ENCODE data around the gene KCTD20.

DNA sequence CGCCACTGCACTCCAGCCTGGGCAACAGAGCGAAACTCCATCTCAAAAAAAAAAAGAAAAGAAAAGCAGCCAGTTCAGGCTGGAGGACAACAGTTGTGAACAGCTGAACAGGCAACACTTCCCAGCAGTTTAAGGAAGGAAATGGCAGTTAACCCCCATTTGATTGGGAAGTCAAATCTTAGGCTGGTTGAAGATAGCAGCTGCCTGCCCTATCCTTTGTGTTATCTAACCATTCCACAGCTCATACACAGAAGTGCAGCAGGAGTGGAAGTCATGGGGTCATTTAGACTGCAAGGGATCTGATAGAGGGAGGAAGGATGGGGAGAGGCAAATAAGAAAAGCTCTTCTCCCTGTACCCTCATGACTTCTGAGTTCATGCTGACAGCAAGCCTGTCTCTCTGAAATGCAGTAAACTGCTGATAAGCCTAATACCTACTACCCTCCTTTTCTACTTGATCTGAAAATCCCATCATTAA is 35.3 kb downstream of the KCTD20 start:
- TF ChIP-seq, protein P1, sequence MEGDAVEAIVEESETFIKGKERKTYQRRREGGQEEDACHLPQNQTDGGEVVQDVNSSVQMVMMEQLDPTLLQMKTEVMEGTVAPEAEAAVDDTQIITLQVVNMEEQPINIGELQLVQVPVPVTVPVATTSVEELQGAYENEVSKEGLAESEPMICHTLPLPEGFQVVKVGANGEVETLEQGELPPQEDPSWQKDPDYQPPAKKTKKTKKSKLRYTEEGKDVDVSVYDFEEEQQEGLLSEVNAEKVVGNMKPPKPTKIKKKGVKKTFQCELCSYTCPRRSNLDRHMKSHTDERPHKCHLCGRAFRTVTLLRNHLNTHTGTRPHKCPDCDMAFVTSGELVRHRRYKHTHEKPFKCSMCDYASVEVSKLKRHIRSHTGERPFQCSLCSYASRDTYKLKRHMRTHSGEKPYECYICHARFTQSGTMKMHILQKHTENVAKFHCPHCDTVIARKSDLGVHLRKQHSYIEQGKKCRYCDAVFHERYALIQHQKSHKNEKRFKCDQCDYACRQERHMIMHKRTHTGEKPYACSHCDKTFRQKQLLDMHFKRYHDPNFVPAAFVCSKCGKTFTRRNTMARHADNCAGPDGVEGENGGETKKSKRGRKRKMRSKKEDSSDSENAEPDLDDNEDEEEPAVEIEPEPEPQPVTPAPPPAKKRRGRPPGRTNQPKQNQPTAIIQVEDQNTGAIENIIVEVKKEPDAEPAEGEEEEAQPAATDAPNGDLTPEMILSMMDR (IDR thresholded peaks at IDR 0.05 in 2 of 3, conservative IDR thresholded peaks at IDR 0.05 in 1 of 3; ENCODE audit: borderline replicate concordance in 1 of 3, insufficient read depth in 1 of 3, low read depth in 2 of 3, low read length in 2 of 3): no peak
- TF ChIP-seq JUND (IDR thresholded peaks at IDR 0.05) (no peak), SP1 (IDR thresholded peaks at IDR 0.05; ENCODE audit: low read depth) (no peak), POLR2A (IDR thresholded peaks at IDR 0.05; ENCODE audit: borderline replicate concordance, extremely low read depth, insufficient read depth, insufficient read length) (no peak), CEBPB (IDR thresholded peaks at IDR 0.05; ENCODE audit: low read depth) (no peak), POLR2AphosphoS5 (IDR thresholded peaks at IDR 0.05; ENCODE audit: low read depth, low read length) (no peak)

Measured in HCT116 (cell line).